Activated naive CD4-positive, alpha-beta T cell treated with Interleukin-2 at 50 U/mL for 16 hours (primary cell): ENCODE data around the gene OOSP3.
"Not testable (repeated sequence)": the region's sequence is repeated elsewhere in the genome, so short reads cannot be mapped to it uniquely, and the experiment has no call there.

ENCODE experiments used
- DNase-seq: peaks from one replicate; pipeline ENCODE4 v3.0.0-alpha.2; 2020

Gene OOSP3

DNA sequence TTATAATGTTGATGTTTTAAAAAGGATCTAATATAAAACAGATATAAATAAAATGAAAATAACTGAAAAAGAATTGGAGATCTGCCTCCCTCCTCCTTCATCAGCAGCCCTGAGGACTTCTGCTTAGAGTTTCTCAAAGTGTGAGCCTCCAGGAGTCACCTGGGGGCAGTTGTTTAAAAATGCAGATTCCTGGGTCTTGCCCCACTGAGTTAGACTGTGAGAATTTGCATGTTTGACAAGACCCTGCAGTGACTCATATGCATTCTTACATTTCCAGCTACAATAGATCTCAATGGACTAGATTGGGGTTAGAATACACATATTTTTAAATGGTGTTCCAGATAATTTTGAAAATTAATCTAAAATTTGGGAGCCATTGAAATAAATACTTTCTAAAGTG is 798 bp upstream of the OOSP3 start:
- no peak for DNase-seq

DNA sequence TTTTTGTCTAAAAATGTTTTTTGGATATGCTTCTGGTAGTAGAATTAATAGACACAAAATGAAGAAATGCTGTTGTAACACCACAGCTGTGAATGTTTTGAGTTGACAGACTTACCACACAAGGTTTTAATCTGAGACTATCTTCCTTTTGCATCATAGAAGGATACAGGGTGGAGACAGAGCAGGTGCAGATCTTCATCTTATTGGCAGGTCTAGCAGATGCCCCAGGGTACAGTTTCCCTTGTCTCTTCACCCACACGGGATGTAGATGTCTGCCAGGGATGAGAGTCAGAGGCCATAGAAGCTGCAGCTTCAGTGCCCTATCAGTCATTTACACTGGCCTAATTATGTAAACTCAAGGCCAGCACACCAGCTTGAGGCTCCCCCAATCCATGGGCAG is 985 bp downstream of the OOSP3 start:
- DNase-seq, result no peak

DNA sequence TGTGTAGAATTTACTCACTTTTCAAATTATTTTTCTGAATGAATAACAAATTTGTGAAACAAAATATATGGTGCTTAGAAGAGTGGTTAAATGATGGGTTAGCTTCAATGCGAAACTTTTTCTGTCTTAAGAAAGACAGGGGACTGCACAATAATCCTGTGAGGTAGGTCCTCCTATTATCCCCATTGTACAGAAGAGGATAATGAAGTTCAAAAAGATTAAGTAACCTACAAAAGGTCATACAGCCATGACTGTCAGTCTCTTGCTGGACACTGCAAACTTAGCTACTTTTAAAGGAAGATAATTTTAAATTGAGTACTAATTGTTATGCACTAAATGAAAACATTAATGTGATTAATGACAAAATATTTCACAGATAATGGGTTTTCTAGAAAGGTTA is 5.0 kb downstream of the OOSP3 start:
- DNase-seq, result no peak

DNA sequence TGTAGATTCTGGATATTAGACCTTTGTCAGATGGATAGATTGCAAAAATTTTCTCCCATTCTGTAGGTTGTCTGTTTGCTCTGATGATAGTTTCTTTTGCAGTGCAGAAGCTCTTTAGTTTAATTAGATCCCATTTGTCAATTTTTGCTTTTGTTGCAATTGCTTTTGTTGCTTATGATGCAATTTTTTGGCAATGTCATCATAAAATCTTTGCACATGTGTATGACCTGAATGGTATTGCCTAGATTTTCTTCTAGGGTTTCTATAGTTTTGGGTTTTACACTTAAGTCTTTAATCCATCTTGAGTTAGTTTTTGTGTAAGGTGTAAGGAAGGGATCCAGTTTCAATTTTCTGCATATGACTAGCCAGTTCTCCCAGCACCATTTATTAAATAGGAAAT is 8.6 kb downstream of the OOSP3 start:
- DNase-seq, result not testable (repeated sequence)

DNA sequence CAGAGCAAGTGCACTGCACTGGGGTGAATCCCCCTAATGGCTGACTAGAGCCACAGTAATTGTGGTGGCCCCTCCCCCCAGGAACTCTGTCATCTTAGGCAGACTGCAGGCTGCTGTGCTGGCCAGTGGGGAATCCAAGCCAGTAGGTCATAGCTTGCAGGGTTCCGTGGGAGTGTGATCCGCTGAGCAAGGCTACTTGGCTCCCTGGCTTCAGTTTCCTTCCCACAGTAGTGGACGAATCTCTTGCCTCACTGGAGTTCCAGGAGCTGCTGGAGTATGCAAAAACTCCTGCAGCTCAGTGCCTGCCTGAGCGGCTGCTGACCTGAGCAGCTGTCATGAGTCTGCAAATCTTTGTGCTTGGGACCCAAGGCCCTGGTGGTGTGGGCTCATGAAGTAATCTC is 13.2 kb downstream of the OOSP3 start:
- DNase-seq, result no peak

DNA sequence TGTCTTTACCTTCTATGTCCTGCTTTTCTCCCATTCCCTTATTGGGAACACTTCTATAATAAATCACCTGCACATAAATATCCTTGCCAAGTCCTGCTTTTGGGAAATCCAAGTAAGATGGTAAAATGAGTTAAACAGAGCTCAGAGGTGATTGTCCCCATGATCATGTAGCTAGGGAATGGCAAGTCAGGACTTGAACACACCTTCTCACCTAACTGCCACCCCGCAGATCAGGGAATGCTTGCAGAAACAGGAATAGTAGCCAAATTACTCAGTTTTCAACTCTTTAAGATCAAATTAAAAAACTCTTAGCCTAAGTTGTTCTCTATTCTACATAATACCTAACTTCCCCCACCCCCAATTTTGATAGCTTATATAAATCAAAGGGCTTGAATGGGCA is 16.0 kb downstream of the OOSP3 start:
- DNase-seq, result no peak

DNA sequence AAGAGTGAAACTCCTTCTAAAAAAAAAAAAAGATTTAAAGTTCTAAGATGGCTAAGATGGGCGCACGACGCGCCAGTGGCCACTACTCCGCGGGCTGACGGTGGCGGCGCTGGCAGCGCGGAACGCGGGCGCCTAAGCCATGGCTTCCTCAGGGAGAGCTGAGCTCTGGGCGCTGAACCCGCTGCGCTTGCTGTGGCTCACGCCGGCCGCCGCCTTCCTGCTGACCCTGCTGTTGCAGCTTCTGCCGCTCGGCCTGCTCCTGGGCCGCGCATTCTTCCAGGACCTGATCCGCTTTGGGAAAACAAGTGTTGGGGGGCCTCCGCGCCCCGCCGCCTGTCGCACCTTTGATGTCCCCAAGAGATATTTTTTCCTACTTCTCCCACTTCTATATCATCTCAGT is 19.5 kb downstream of the OOSP3 start:
- no peak for DNase-seq

DNA sequence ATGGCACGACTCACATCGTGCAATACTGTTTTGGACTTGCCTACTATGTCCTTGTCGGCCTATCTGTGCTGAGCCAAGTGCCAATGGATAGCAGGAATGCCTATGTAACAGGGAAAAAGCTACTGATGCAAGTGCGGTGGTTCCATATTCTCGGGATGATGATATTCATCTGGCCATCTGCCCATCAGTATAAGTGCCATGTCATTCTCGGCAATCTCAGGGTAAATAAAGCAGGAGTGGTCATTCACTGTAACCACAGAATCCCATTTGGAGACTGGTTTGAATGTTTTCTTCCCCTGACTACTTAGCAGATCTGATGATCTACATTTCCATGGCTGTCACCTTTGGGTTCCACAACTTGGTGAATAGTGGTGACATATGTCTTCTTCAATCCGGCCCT is 20.1 kb downstream of the OOSP3 start:
- no peak for DNase-seq

DNA sequence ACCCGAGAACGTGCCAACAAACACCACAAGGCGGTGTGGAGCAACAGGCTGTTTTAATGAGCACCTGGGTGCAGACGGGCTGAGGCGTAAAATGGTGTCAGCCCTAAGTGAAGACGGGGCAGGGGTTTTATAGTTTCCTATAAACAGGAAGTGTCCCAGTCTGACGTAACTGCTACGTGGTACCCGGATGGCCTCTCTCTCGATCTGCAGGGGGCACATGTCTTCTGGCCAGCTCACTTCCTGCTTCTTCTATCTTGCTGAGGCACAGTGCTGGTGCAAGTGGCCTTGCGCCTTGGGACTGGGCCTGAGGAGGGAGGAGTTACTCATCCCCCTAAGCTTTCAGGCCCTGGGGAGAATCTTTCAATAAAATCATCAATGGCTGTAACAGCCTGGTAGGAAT is 20.9 kb downstream of the OOSP3 start:
- DNase-seq, result no peak

DNA sequence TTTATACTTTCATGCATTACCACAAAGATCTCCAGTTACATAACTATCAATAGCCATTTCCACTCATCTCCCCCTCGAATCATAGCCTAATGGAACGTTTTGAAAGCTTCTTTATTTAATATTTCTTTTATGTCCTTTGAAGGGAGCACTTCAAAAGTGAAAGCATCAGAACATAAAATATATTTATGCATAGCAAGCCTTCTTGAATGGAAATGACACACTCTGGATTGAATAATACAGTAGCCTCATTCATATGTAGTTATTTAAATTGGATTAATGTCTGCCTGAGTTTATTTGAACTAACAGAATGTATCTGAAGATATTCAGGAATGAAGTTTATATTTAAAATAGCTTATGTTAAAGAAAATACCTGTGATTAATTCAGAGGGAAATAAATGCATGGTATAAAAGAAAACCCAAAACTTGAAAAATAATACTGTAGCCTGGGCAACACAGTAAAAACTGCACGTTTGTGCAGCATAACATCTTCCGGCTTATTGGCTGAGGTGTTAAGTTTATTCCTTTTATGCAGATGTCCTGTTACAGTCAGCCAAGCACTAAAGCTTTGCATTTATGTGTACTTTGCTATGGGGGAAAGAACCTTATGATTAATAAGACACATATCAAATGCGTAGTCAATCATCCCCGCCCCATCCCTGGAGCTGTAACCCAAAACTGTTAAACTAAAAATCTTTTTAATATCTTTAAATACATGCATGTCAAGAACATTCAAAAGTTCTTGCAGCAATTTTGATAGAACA is 22.0 kb downstream of the OOSP3 start:
- DNase-seq, result no peak

DNA sequence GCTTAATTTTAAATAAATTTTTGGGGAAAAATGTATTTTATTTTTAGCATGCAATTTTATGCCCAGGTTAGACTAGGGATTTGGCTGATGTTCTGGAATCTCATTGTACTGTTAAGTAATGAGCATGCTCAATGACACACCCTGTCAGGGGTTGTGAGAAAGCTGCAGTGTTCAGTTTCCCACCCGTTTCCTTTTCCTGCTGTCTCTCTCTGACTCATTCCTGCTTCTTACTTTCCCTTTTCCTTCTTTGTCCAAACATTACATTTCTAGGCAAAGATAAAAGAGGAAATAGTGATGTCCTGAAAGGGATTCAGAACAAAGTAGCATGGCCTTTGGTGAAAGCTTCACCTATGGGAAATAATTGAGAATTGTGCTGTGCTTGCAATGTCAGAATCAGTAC is 22.7 kb downstream of the OOSP3 start:
- no peak for DNase-seq

DNA sequence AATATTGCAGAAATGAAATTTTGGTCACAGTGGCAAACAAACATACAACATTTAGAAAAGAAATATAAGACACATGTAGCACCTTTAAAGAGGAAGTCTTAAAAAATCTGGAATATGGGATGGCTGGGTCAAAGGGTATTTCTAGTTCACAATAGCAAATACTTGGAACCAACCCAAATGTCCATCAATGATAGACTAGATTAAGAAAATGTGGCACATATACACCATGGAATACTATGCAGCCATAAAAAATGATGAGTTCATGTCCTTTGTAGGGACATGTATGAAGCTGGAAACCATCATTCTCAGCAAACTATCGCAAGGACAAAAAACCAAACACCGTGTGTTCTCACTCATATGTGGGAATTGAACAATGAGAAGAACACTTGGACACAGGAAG is 25.0 kb downstream of the OOSP3 start:
- DNase-seq, result not testable (repeated sequence)

DNA sequence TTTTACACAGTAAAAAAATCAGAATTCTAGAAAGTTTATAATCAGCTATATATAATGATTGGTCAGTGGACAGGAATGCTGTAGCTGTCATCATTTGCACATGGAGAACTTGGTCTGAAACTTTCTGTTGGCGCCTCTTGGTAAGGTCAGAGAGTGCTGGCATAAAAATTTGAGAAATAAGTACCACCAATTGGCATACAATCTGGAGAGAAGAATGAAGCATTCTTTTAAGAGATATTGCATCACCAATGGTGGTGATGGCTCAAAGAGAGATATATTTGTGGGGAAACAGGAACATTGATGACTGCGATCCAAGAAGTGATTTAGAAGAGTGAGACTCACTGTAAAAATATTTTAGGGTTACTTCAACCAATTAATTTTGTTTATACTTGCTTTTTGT is 39.9 kb downstream of the OOSP3 start:
- no peak for DNase-seq

DNA sequence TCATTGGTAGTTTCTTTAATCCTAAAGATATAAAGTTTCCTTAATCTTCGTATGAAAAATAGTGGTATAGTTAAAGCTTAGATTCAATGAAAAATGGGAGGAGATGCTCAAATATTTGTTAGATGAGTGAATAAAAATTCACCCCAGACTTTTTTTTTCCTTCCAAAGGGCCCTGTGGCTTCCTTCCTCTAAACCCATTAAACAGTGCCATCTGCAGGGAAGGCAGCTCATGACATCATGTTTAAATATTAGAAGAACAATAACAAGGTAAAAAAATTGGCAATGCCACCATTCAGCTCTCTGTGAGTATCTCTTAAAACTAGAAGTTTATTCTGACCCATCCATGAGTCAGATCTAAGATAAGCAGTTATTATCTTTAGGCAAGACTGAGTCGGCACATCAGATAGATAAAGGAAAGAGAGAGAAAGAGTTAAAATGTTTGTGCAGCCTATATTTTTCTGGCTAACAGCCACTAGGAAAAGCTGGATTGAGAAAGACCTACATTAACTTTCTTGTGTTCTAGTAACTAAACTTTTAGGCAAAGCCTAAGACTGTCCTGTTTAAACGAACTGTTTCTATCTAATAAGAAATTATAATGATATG is 40.5 kb downstream of the OOSP3 start:
- no peak for DNase-seq

DNA sequence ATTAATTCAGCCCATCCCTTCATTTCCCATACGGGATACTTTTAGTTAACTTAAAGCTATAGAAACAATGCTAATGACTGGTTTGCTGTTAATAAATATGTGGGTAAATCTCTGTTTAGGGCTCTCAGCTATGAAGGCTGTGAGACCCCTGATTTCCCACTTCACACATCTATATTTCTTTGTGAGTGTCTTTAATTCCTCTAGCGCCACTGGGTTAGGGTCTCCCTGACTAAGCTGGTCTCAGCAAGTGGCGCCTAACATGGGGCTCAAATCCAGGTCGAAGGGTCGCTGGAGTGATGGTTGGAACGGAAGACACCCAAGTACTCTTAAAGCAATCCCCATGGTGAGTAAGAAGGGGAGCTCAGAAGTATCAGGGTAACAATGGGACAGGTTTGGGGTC is 45.2 kb downstream of the OOSP3 start:
- DNase-seq, result no peak

DNA sequence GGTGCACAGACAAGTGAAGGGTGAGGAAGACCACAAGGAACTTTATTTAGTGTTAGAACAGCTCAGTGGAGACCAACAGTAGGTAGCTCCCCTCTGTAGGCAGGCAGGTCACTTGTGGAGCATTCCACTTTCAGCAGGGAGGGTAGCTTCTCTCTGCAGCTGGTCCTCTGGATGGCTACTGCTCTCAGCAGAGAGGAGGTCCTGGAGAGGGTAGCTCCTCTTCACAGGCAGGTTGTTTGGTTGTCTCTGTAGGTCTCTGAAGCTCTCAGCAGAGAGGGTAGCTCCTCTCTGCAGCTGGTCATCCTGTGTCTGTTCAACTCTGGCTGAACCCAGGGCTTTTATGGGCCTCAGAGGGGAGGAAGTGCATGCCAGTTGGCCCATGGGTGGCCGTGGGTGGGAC is 53.1 kb downstream of the OOSP3 start:
- no peak for DNase-seq

DNA sequence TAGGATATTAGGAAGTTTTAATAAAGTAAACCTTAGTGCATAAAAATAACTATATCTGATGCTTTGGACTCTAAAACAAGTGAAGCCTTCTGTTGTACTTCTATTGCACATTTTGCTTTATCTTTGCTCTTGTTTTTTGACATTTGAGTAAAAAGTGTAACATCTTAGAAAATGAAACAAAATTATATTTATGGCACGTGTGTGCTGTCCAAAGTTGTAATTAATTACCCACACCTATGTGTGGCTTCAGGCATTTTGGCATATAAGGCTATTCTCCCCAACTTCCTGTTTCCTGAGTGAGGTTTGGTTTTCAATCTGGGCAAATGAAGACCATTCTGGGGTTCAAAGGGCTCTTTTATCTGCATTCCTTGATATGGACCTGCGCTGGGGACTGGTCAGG is 59.5 kb downstream of the OOSP3 start, which contains the start of gene OOSP1:
Gene OOSP1, plus strand, starts transcription at position 301 of the 400 bp plus-strand sequence. Its CDS starts 23 bp downstream, at position 324.
- no peak for DNase-seq

DNA sequence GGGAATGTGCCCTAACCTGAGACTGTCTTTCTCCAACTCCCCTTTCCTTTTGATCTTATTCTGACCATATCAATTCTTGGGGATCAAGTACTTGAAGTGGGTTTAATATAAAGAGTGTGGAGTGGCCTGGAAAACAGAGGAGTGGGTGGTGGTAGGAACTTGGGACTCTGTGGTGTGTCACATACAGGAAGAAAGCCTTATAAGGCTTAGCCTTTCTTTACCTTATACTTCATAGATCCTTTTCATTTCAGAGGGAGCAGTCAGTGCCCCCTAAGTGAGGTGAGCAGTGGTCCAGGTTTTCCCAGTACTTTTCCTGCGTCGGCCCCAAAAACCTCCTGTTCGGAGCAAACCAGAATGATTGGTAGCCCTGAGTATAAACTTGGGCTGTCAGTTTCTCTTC is 60.1 kb downstream of the OOSP3 start:
- no peak for DNase-seq

DNA sequence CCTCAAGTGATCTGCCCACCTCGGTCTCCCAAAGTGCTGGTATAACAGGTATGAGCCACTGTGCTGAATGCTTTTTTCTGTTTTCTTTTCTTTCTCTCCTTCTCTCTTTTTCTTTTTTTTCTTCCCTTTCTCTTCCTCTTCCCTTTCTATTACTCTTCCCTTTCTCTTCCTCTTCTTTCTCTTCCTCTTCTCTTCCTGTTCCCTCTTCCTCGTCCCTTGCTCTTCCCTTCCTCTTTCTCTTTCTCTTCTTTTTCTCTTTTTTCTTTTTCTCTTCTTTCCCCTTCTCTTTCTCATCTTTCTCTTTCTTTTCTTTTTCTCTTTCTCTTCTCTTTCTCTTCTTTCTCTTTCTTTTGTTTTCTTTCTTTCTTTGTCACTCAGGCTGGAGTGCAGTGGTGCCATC is 60.9 kb downstream of the OOSP3 start:
- DNase-seq, result no peak

DNA sequence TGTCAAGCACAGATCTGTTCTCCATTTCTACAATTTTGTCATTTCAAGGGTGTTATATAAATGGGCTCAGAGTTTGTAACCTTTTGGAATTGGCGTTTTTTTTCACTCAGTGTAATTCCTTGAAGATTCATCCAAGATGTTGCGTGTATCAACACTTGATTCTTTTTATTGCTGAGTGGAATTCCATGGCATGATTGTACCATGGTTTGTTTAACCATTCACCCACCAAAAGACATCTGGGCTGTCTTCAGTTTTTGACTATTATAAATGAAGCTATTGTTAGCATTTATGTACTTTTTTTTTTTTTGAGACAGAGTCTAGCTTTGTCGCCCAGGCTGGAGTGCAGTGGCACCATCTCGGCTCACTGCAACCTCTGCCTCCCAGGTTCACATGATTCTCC is 62.5 kb downstream of the OOSP3 start:
- DNase-seq, result no peak

DNA sequence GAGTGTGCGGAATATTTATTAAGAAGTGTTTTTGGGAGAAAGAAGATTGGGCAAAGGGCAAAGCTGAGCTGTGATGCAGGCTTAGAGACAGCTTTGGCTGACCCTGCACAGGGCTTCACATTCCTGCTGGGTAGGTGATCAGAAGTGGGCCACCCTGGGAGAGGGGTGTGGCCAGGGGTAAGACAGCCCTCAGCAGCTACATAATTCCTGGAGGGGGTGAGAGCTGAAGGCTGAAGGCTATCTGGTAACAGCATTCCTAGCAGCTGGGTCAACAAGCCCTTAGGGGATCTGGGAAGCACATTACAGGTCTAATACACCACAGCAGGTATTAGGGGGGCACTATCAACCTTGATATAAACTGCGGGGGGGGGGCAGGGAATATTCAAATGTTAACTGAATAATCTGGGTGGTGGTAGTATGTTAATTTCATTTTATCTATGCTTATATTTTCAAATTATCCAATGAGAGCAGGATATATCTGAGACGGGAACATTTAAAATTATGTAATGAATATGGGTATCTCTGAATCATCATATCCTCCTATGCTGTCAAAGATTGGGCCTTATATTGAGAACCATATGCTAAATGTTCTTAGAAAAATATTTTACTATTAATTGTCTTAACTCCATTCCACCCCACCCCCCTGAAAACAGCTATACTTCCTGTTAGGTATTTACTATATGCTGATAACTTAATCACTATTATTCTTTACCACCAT is 65.6 kb downstream of the OOSP3 start:
- DNase-seq, result no peak

DNA sequence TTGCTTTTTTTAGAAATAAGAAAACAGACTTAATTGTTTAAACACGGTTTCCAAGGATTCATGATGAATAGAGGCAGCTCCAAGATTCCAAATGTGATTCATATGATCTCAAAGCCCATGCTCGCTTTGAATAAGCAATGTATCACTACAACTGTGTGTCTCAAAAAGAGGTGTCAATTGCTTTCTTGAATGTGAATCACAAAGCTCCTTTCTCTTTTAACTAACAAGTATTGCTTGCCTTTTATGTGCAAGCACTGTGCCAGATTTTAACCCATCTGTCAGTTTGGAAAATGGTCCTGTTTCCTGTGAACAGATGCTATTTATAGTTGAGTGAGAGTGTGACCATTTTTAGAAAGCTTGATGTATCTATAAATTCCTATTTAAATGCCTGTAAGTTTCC is 66.1 kb downstream of the OOSP3 start:
- DNase-seq, result no peak
